SW 1271 (cell line): ENCODE data around the gene DIS3L2.
"Not testable (repeated sequence)": the region's sequence is repeated elsewhere in the genome, so short reads cannot be mapped to it uniquely, and the experiment has no call there.

ENCODE experiments used
- DNase-seq, 2 experiments: peaks; one replicate each; lab custom pipeline; 2025; lab: John Stamatoyannopoulos, UW

Gene DIS3L2

DNA sequence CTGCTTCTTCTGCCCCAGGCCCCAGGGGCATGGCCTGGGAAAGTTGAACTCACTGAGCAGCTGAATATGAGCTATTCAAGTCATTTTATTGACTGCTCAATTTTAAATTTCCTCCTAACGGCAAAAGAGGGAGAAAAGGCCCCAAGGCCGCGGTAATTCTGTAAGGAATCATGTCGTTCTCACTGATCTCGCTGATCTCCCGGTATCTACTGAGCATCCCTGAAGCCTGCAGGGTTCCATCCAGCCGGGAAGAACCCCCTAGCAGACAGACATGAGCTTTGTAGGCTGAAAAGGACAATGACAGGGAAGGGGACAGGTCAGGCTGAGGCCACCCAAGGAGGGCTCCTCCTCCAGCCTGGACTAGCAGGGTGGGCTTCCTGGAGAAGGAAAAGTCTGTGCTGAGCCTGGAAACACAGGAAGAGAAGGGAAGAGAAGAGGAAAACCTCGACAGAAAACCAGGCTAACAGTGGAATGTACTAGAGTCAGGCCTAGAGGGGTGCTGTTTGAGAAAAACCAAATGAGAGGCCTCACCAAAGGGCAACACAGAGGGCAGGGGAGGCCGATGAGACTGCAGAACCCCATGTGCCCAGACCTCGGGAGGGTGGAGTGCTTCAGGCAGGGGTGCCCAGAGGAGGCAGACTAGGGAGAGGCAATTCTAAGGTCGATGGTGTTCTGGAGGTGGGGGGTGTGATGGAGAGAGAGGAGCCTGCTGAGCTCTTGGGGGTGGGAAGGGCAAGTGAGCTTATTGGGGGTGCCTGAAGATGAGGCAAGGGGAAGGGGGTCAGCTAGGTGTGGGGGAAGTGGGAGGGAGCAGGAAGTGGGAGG, 32.4 kb upstream of the DIS3L2 start:
- DNase-seq: no peak

- DNase-seq: no peak
Observed at GRCh38 chr2:231929961-231930592, 31.4 kb upstream of the DIS3L2 start.

GRCh38 chr2:231930593-231931281, 30.8 kb upstream of the DIS3L2 start:
- no peak for DNase-seq

- no peak for DNase-seq
Observed at GRCh38 chr2:231931481-231931915, 30.0 kb upstream of the DIS3L2 start.

DNA sequence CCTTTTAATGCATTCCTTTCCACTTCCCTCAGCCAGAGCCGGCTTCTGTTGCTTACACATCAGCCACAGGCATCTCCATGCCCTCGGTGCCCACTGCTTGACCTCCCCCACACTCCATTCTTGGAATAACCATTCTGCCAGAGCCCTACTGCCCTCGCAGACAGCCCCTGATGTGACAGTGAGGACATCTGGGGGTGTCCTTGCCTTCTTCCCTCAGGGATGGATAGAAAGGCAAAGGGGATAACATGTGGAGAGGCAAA, 28.9 kb upstream of the DIS3L2 start:
- DNase-seq: no peak

DNA sequence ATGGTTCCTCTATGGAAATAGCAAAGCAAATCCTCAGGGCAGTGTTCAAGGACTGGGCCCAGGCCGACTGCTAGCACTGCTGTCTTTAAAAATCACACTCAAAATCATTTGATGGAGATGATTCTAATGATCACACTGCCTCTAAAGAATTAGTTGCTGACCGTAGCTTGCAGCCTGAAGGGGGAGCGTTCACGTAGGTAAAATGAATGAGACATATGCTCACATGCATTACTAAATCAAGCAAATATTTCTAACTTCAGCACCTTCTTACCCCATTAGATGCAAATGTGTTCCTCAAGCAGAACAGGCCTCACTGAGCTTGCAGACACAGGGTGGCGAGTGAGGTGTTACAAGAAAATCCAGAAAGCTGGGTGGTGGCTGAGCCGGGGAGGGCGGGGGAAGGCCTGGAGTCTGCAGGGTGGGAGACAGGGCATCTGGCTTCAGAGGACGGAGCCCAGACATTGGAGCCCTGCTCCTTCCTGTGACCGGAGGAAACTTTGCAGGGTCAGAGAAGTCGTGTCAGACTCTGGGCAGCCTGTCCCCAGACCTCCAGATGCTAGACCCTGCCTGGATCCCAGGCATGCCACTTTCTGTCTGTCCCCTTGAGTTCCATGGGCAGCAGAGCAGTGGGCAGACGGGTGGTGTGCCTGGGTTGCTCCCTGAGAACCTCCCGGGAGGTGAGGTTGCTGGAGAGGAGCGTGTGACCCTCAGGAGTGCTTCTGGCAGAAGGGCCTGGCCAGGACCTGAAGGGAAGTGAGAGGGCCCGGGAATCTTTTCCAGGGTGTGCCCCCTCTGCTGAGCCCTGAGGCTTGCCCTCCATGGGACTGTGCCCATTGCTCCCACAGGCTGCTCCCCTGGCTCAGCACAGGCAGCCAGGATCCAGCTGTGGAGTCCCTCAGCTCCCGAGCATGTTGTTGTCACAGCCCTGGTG, 28.3 kb upstream of the DIS3L2 start:
- DNase-seq: no peak

DNA sequence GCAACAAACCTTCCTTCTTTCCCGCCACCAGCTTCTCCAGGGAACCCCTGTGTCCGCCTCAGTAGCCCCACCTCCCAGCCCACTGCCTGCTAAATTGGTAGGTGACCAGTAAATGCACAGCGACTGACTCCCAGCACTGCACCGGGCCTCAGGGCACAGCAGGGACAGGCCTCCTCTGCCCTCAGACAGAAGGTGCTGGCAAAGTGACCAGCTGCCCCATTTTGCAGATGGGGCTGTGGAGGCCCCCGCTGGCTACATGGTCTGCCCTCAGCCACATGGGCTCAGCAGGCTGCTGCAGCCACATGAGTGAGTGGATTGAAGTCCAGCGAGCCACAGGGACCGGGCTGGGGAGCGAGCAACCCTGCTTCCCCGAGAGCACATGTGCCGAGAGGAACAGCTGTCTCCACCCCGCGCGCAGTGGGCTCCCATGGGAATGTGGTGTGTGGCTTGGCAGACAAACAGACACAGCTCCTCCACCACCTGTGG, 27.6 kb upstream of the DIS3L2 start:
- no peak for DNase-seq

GRCh38 chr2:231934441-231935206, 26.9 kb upstream of the DIS3L2 start:
- no peak for DNase-seq

DNA sequence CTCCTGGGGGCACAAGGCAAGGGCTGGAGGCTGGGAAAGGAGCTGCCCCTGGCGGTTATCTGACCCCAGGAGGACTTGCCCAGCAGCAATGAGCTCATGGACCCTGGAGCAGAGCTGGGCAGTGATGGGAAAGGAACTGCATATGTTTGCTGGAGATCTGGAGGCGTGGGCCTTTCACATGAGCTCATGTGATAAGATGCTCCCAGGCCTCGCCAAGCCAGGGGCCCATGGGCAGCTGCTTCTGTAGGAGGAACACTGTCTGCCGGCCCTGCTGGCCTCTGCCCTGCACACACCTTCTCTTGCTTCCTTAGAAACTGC, 26.3 kb upstream of the DIS3L2 start:
- DNase-seq: no peak

DNA sequence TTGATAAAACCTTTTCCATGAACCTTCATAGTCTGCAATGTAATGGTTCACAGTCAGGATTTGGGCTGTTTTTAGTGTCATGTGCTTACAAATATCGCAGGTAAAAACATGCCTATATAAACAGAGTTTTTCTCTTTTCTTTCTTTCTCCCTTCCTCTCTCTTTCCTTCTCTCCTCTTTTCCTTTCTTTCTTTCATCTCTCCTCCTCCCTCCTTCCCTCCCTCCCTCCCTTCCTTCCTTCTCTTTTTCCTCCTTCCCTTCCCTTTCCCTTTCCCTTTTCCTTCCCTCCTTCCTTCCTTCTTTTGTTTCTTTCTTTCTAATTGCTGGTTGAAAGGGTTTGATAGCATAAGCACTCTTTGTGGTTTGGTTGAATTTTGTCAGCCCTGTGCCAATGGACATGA, 25.7 kb upstream of the DIS3L2 start:
- no peak for DNase-seq

- no peak for DNase-seq
Observed at GRCh38 chr2:231936491-231936890, 25.0 kb upstream of the DIS3L2 start.

GRCh38 chr2:231937057-231937456, 24.5 kb upstream of the DIS3L2 start:
- DNase-seq: no peak

DNA sequence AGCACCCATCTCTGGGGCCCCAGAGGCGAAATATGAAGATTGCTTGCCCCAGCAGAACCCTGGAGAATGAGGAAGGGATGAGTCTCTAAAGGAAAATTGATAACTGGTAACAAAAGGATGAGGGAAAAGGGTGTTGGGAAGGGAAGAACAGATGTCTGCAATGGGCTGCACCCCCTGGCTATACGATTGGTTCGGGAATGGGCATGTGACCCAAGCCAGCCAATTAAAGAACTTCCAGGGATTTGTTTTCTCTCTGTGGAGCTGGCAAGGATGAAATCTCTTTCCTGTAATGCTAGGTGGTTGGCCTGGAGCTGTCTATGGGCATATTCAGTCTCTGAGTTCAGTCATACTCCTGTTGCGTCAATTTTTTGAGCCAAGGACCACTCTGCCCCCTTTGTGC, 22.5 kb upstream of the DIS3L2 start:
- DNase-seq: no peak

GRCh38 chr2:231940795-231941194, 20.7 kb upstream of the DIS3L2 start:
- DNase-seq: no peak

DNA sequence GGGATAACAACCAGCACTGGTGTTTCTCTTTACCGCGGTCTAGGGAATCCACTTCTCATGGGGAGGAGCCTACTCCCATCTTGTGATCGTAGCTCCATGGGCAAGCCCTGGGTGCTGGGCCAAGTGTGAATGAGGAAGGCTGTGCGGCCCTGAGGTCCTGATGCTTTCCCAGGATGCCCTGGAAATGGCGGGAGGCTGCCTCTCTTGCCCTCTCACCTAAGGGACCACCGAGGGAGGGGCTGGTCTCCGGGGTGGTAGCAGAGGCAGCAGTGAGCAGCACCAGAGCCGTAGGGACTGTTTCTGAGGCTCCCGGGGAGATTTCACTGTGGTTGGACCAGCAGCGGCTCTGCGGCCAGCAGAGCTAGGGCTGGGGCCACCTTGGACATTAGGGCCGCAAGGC, 19.8 kb upstream of the DIS3L2 start:
- no peak for DNase-seq

DNA sequence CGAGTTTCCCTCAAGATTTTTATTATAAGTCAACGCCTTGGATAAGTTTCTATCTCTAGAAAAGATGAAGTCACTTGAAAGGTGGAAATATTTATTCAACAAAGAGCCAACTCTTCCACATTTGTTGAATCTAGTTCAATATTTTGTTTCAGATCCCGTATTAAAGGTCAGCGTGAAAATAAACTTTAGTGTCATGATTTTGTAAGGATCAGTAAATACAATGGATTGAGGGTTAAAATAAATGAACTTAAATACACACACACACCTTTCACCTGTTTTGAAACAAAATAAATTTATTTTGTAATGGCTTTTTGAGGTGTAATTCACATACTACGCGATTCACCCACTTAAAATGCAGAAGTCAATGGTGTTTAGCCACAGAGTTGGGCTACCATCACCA, 19.3 kb upstream of the DIS3L2 start:
- no peak for DNase-seq

DNA sequence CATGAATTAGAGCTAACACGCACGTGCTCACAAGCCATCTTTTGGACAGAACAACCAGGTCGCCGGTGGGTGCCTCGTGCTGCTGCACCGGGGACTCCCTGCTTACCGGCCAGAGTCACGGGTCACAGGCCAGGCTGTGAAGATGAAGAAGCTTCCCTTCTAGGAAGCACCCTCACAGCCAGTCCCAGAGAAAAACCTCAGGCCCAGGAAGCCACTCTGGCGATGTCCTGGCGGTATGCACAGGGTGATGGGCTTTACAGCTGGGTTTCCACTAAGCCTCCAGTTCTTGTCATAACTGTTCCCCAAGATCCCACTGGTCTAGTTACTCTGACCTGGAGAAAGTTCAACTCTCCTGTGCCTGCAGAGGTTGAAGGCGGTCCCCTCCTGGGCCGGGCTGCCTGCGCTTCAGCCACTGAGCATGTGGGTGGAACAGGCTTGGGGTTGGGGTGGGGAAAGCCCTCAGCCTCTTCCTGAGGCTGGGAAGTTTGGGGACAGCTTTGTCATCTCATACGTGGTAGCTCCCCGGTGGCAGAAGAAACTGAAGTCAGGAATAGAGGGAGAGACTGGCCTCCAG, 15.2 kb upstream of the DIS3L2 start:
- DNase-seq: no peak

DNA sequence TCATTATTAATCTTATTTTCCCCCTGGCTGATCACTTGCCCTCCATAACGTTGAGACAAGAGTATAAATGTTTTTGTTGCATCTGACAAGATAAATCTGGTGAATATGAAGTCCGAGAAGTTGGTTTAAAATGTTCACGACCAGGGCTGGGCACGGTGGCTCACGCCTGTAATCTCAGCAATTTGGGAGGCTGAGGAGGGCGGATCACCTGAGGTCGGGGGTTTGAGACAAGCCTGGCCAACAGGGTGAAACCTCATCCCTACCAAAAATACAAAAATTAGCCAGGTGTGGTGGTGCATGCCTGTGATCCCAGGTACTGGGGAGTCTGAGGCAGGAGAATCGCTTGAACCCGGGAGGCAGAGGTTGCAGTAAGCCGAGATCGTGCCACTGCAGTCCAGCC, 14.4 kb upstream of the DIS3L2 start:
- not testable (repeated sequence) for DNase-seq

GRCh38 chr2:231947694-231948093, 13.8 kb upstream of the DIS3L2 start:
- DNase-seq: no peak

GRCh38 chr2:231951452-231952035, 10.0 kb upstream of the DIS3L2 start:
- DNase-seq: no peak
